Osteocyte (in vitro differentiated cells): ENCODE measurements around the gene KLF13. TPM values are rescaled to one million over a fixed set of nuclear protein-coding genes. Genes with fewer than 3 reads are reported as not detected.

Source experiments
- DNase-seq: peaks from one replicate; pipeline ENCODE4 v3.0.0; 2021; ENCODE audit warnings: mixed read lengths; ENCODE audit not compliant: unreplicated experiment; ENCODE audit errors: extremely low spot score
- H3K27ac Mint-ChIP-seq: one replicate; pipeline ENCODE4 v1.8.0; 2021; ENCODE audit warnings: mild to moderate bottlenecking, mixed read lengths; ENCODE audit not compliant: unreplicated experiment
- H3K27me3 Mint-ChIP-seq: one replicate; pipeline ENCODE4 v1.8.0; 2021; ENCODE audit warnings: mixed read lengths; ENCODE audit not compliant: unreplicated experiment
- H3K36me3 Mint-ChIP-seq: one replicate; pipeline ENCODE4 v1.8.0; 2021; ENCODE audit warnings: mixed read lengths; ENCODE audit not compliant: unreplicated experiment
- H3K4me1 Mint-ChIP-seq: one replicate; pipeline ENCODE4 v1.8.0; 2021; ENCODE audit warnings: mixed read lengths; ENCODE audit not compliant: unreplicated experiment
- H3K4me3 Mint-ChIP-seq: one replicate; pipeline ENCODE4 v1.8.0; 2021; ENCODE audit warnings: mild to moderate bottlenecking, moderate library complexity, mixed read lengths; ENCODE audit not compliant: unreplicated experiment
- H3K9me3 Mint-ChIP-seq: one replicate; pipeline ENCODE4 v1.8.0; 2021; ENCODE audit warnings: mixed read lengths; ENCODE audit not compliant: unreplicated experiment
- long read RNA-seq: library from polyadenylated mRNA; unstranded; transcript quantifications from one replicate; pipeline ENCODE4 v2.0.0, GENCODE V29; 2021
- total RNA-seq: library from RNA; stranded (reverse); gene quantifications from 2 replicates; pipeline ENCODE4 v1.2.1, GENCODE V29; 2021
- TF ChIP-seq, protein P1 (sequence below): fragments of 200-600 bp; sonication (generic); IDR thresholded peaks from 2 replicates; pipeline ENCODE4 v1.5.0; 2021; ENCODE audit warnings: antibody characterized with exemption, mild to moderate bottlenecking, moderate library complexity

The KLF13 gene
- total RNA-seq = 54.5 and 57.7 TPM in 2 replicates
- long read RNA-seq, partial matches to known transcripts = 1 of 1 reads
- long read RNA-seq, other reads (novel, unspliced or antisense) = 0 of 1 reads

DNA sequence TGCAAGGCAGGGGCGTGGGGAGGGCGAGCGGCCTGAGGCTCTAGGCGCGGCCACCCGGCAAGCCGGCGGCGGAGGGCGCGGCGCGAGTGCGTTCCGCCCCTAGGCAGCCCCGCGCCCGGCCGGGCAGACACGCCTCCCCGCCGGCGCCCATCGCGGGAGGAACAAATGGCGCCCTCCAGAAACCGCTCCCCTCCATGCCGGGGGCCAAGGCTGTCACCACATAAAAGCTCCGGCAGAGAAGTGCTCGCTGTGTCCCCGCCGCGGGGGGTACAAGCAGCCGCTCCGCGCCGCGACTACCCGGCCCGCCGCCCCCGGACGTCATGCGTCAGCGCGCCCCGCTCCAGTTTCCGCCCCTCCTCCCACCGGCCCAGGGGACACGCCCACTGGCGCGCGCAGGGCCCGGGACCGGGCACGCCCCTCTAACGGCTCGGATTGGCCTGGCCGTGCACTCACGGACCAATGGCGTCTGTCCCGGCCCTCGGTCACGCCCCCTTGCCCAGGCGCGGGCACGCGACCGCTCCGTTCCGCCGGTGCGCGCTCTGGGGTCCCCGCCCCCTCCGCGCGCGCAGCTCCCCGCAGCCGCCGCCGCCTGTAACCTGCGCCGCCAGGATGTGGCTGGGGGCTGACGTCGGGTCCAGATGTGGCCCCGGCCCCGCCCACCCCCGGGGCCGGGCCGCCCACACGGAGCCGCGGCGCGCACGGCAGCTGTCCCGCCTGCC is at the start of gene KLF13:
KLF13 (plus strand) TSS at position 680 of the 719 bp plus-strand sequence. CDS start 378 bp downstream, outside the sequence.
- Mint-ChIP-seq H3K9me3 (no peaks in the 10 kb centered on the region), H3K27me3 (no peaks in the 10 kb centered on the region), H3K4me3 (peak within 1 kb of the TSS; percentile 78), H3K27ac (peak within 1 kb of the TSS; percentile 83), H3K4me1 (peaks cover 27% of the 10 kb centered on the region), H3K36me3 (no peaks in the 10 kb centered on the region)
- TF ChIP-seq, protein P1, sequence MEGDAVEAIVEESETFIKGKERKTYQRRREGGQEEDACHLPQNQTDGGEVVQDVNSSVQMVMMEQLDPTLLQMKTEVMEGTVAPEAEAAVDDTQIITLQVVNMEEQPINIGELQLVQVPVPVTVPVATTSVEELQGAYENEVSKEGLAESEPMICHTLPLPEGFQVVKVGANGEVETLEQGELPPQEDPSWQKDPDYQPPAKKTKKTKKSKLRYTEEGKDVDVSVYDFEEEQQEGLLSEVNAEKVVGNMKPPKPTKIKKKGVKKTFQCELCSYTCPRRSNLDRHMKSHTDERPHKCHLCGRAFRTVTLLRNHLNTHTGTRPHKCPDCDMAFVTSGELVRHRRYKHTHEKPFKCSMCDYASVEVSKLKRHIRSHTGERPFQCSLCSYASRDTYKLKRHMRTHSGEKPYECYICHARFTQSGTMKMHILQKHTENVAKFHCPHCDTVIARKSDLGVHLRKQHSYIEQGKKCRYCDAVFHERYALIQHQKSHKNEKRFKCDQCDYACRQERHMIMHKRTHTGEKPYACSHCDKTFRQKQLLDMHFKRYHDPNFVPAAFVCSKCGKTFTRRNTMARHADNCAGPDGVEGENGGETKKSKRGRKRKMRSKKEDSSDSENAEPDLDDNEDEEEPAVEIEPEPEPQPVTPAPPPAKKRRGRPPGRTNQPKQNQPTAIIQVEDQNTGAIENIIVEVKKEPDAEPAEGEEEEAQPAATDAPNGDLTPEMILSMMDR = no peak
- DNase-seq = peak; percentile 100

DNA sequence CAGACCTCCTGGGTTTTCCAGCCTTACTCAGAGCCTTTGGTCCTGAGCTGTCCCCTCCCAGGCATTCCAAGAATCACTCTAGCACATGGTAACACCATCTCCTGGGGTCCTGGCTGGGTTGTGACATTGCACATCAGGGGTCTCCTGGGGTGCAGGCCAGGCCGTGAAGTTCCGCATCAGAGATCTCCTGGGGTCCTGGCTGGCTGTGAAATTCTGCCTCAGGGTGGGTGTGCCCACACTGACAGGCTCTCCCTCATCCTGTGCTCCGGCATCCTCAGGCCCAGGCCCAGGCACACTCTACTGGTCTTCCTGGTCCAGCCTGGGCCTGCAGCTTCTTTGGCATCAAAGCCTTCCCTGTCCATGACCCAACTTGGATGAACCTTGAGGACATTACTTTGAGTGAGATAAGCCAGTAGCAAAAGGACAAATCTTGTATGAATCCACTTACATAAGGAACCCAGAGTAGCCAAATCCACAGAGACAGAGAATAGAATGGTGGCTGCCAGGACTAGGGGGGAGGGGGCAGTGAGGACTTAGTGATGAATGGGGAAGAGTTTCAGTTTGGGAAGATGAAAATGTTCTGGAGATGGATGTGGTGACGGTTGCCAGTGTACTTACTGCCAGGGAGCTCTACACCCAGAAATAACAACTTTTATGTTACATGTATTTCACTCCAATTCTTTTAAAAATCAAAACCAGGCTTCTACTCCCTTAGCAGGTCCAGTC is 49.1 kb upstream of the KLF13 start:
- Mint-ChIP-seq H3K9me3 (no peaks in the 10 kb centered on the region), H3K36me3 (no peaks in the 10 kb centered on the region), H3K4me3 (no peak overlapping the region), H3K27me3 (peaks cover 16% of the 10 kb centered on the region), H3K4me1 (peaks cover 26% of the 10 kb centered on the region), H3K27ac (no peak overlapping the region)
- TF ChIP-seq, protein P1 = no peak
- DNase-seq = peak; percentile 65

DNA sequence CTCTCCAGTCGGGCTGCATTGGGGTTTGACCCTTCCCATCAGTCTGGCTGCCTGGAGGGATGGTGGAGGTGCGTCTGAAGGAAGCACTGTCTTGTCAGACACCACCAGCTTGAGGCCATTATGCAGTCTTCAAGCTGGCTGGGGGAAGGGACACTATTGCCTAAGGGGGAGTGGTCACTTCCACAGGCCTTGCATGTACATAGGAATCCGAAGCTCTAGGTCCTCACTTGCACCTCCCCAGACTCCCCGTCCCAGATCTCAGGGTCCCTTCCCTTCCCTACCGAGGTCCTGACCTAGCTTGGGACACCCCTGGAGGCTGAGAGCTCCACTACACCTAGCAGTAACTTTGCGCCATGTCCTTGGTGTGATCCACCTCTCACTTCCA is 48.6 kb upstream of the KLF13 start:
- peaks cover 26% of the 10 kb centered on the region for H3K4me1 Mint-ChIP-seq
- no peaks in the 10 kb centered on the region for H3K9me3 Mint-ChIP-seq
- peaks cover 22% of the 10 kb centered on the region for H3K27me3 Mint-ChIP-seq
- TF ChIP-seq, protein P1 = no peak
- H3K27ac Mint-ChIP-seq = no peak overlapping the region
- no peaks in the 10 kb centered on the region for H3K36me3 Mint-ChIP-seq
- no peak overlapping the region for H3K4me3 Mint-ChIP-seq
- peak; percentile 57 for DNase-seq

DNA sequence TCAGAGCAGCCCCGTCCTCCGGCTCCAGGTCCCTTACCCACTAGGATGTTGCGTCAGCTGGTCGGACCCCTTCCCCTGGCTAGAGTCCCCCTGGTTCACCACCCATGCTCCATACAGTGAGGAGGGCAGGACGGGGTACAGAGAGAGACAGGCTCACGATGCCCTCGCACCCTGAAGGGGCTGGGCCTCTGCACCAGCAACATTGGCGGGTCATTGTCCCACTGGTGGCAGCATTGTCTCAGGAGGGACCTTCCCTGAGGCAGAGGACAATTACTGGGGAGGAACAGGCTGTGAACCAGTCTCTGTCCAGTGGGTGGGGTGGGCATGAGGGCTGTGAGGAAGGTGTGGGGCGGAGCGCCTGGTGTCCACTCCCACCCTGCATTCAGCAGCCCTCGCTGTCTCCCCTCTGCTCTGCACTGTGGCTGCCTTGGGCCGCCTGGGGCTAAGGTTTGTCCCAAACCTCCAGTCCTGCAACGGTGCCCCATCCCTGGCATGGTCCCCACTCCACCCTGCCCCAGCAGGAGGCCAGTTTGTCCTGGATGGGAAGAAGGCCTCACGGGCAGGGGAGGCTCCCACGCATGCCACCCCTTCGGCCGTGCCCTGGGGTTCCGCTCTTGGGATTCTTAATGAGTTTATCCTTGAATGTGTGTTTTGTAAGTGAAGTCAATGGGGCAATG is 48.0 kb upstream of the KLF13 start:
- TF ChIP-seq, protein P1 = no peak
- Mint-ChIP-seq H3K27ac (no peak overlapping the region), H3K4me1 (peaks cover 26% of the 10 kb centered on the region), H3K9me3 (no peaks in the 10 kb centered on the region), H3K36me3 (no peaks in the 10 kb centered on the region), H3K27me3 (peaks cover 27% of the 10 kb centered on the region), H3K4me3 (no peak overlapping the region)
- DNase-seq = peak; percentile 72
